PFSK-1 (cell line): ENCODE data around the gene ELMO1.

Experiments
- FOXP2 ChIP-seq: optimal IDR thresholded peaks from 2 replicates; pipeline ENCODE3; 2011; ENCODE audit warnings: borderline replicate concordance, control low read depth, inconsistent platforms; ENCODE audit not compliant: insufficient read depth; ENCODE audit errors: extremely low read length, extremely low read depth
- POLR2AphosphoS5 ChIP-seq: IDR thresholded peaks from 2 replicates; pipeline ENCODE4 v1.6.1; 2012; ENCODE audit warnings: low read depth, mild to moderate bottlenecking, control low read depth, low read length, moderate library complexity
- SIN3A ChIP-seq: IDR thresholded peaks from 2 replicates; pipeline ENCODE4 v1.6.1; 2012; ENCODE audit warnings: mild to moderate bottlenecking, low read length, moderate library complexity, borderline replicate concordance; ENCODE audit not compliant: insufficient read depth
- TAF1 ChIP-seq: IDR thresholded peaks from 2 replicates; pipeline ENCODE4 v1.6.1; 2012; ENCODE audit warnings: low read length, control low read depth, borderline replicate concordance; ENCODE audit not compliant: insufficient read depth
- TF ChIP-seq, protein P1 (sequence below), 2 experiments: IDR thresholded peaks; 2 replicates each; pipeline versions ENCODE4 v1.6.1 to v1.8.0; 2011 to 2012; ENCODE audit warnings: low read depth in 2 of 2, low read length in 2 of 2, control low read depth in 1 of 2, inconsistent platforms in 1 of 2, mild to moderate bottlenecking in 1 of 2, moderate library complexity in 1 of 2; ENCODE audit not compliant: insufficient read depth in 1 of 2

DNA sequence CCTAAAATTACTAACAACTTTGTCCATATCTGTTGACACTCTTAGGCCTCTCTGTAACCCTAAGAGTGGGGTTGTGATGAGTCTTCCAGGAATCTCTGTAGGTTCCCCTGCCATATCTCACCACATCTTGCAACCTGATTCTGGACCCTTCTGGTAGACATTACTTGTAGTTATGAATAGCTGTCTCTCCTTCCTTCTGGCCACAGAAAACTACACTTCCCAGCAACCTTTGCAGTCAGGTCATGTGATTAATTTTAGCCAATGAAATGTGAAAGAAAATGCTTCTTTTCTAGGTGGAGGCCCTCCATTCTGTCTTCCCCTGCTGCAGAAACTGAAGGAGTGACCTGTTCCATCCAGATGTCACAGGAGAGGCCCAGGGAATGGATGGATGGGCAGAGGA lies 576.8 kb downstream of the ELMO1 start:
- TF ChIP-seq POLR2AphosphoS5 (no peak), SIN3A (no peak), TAF1 (no peak), FOXP2 (no peak)
- TF ChIP-seq, protein P1, sequence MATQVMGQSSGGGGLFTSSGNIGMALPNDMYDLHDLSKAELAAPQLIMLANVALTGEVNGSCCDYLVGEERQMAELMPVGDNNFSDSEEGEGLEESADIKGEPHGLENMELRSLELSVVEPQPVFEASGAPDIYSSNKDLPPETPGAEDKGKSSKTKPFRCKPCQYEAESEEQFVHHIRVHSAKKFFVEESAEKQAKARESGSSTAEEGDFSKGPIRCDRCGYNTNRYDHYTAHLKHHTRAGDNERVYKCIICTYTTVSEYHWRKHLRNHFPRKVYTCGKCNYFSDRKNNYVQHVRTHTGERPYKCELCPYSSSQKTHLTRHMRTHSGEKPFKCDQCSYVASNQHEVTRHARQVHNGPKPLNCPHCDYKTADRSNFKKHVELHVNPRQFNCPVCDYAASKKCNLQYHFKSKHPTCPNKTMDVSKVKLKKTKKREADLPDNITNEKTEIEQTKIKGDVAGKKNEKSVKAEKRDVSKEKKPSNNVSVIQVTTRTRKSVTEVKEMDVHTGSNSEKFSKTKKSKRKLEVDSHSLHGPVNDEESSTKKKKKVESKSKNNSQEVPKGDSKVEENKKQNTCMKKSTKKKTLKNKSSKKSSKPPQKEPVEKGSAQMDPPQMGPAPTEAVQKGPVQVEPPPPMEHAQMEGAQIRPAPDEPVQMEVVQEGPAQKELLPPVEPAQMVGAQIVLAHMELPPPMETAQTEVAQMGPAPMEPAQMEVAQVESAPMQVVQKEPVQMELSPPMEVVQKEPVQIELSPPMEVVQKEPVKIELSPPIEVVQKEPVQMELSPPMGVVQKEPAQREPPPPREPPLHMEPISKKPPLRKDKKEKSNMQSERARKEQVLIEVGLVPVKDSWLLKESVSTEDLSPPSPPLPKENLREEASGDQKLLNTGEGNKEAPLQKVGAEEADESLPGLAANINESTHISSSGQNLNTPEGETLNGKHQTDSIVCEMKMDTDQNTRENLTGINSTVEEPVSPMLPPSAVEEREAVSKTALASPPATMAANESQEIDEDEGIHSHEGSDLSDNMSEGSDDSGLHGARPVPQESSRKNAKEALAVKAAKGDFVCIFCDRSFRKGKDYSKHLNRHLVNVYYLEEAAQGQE (IDR thresholded peaks at IDR 0.05; ENCODE audit: insufficient read depth in 1 of 2, low read depth in 2 of 2, low read length in 2 of 2): no peak
